Transverse colon (tissue), 4 donors: ENCODE data around the gene IGFBP7.

ENCODE experiments used
- CTCF ChIP-seq, 5 experiments: fragments of 200-600 bp in 3 of 5; fragments of 450-650 bp in 2 of 5; sonication (generic) in 3 of 5; IDR thresholded peaks; 1 replicate in 2 of 5; 2 replicates in 3 of 5; pipeline ENCODE4 v1.5.1; 2016 to 2017; ENCODE audit warnings: antibody characterized with exemption in 5 of 5, inconsistent platforms in 3 of 5, mild to moderate bottlenecking in 2 of 5, moderate library complexity in 1 of 5
- EP300 ChIP-seq: sonication (generic); formaldehyde crosslinking; IDR thresholded peaks from one replicate; pipeline ENCODE4 v1.6.1; 2017; ENCODE audit warnings: antibody characterized with exemption, low read depth
- POLR2A ChIP-seq: fragments of 450-650 bp; IDR thresholded peaks from one replicate; pipeline ENCODE4 v1.6.1; 2016; ENCODE audit warnings: antibody characterized with exemption, mild to moderate bottlenecking, moderate library complexity
- POLR2AphosphoS5 ChIP-seq, 3 donors: sonication (generic); formaldehyde crosslinking; IDR thresholded peaks; one replicate each; pipeline ENCODE4 v1.6.1; 2016; ENCODE audit warnings: antibody characterized with exemption in 3 of 3

DNA sequence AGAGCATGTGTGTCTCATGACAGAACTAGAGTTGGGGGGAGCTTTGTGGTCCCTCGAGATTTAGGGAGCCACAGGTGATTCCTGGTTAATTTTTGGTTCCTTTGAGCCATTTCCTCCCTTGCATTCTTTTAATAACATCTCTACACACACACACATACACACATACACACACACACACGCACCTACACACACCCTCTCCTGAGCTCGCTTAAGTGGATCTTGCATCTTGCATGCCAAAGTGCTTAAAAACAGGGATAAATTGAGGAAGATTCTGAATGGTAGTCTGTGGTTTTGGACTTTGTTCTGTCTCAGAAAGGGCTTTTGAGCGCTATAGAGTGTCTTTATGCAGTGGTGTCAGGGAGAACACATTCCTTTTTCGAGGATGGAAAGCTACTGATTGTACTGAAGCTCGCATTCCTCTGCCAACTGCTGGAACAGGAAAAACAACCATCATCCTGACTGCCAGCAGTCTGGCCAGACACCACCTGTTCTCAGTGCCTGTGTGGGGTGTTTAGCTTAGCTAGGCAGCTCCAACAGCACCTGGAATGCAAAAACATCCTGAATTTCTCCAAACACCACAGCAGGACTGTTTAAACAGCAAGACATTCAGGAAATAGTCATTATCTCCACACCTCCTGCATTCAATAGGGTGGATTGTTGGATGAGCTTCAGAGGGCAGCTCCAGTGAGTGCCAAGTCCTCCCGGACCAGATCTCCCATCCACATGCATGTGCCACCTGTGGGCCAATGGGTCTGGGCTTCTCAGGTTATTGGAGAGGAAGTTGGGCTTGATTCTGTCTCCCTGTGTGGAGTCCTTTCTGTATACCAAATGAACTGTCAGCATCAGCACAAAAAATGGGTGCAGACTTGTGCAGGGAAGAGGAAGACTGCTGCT is 21.9 kb upstream of the IGFBP7 start:
- TF ChIP-seq POLR2A (no peak), CTCF (IDR thresholded peaks at IDR 0.05) (no peak), POLR2AphosphoS5 (IDR thresholded peaks at IDR 0.05) (no peak), EP300 (no peak)
